AML-193 (cell line): ENCODE measurements around the gene MINDY2.
A peak's percentile ranks its signal among the peaks of the same experiment; 100 is the strongest.

Source experiments
- DNase-seq, 2 experiments: peaks; one replicate each; lab custom pipeline; 2025; lab: John Stamatoyannopoulos, UW

The MINDY2 gene, protein sequence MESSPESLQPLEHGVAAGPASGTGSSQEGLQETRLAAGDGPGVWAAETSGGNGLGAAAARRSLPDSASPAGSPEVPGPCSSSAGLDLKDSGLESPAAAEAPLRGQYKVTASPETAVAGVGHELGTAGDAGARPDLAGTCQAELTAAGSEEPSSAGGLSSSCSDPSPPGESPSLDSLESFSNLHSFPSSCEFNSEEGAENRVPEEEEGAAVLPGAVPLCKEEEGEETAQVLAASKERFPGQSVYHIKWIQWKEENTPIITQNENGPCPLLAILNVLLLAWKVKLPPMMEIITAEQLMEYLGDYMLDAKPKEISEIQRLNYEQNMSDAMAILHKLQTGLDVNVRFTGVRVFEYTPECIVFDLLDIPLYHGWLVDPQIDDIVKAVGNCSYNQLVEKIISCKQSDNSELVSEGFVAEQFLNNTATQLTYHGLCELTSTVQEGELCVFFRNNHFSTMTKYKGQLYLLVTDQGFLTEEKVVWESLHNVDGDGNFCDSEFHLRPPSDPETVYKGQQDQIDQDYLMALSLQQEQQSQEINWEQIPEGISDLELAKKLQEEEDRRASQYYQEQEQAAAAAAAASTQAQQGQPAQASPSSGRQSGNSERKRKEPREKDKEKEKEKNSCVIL

DNA sequence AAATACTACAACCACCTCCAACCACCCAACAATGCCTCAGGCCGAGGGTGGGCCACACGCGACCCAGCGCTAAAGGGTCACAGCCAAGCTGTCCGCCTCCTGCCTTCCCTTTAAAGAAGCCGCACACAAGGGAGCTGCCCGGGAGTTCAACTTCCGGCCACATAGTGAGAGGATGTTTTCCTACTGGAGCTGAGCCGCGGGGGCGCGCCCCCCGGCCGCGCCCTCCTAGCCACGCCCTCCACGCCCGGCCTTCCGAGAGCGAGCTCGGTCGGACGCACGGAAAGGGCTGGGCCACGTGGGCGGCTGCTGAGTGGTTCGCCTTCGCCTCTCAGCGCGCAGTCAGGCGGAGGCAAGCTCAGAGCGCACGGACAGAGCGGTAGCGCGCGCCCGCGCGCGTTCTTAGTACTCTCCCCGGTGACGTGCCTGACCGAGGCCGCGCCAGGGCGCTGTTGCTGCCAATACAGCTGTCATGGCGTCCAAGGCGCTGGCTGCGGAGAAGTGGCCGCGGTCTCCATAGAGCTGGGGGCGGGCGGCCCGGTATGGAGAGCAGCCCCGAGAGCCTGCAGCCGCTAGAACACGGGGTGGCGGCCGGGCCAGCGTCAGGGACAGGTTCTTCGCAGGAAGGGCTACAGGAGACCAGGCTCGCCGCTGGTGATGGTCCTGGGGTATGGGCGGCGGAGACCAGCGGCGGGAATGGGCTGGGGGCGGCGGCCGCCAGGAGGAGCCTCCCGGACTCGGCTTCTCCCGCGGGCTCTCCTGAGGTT is at the start of gene MINDY2:
MINDY2 (plus strand) TSS at position 446 of the 764 bp plus-strand sequence; CDS start at position 540, 94 bp downstream.
- DNase-seq = peak; percentile 96

DNA sequence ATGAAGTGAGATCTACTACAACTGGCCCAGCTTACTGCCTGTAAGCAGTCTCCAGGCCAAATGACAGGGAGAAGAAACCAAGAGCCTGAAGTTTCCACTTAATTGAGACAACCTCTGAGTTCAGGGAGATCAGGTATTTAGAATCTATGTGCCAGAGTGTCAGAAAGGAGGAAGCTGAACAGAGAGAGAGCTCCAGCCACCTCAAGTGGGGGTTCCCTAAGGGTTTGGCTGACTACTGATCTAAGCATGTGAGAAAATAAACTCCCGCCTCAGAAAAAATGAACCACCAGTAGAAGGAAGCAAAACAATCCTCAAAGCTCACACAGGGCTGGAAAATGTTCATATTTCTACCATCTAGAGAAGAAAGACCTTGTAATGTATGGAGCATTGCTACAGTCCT is 46.6 kb upstream of the MINDY2 start:
- DNase-seq = peak; percentile 11 to 32

DNA sequence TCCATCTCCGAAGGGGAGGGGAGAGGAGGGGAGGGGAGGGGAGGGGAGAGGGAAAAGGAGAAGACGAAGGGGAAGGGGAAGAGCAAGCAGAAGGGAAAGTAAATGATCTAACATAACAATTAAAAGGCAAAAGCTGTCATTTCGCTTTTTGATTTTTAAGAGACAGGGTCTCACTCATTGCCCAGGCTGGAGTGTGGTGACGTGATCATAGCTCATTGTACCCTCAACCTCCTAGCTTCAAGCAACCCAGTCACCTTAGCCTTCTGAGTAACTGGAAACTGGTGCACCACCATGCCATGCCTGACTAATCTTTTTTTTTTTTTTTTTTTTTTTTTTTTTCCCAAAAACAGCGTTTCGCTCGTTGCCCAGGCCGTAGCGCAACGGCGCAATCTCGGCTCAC is 44.2 kb upstream of the MINDY2 start:
- DNase-seq = no peak

GRCh38 chr15:58731756-58732535 is 39.2 kb upstream of the MINDY2 start:
- DNase-seq = no peak

GRCh38 chr15:58732625-58733363 is 38.3 kb upstream of the MINDY2 start:
- DNase-seq = no peak

GRCh38 chr15:58734859-58735258 is 36.2 kb upstream of the MINDY2 start:
- DNase-seq = no peak

- no peak for DNase-seq
Measured at GRCh38 chr15:58736018-58736643, 35.0 kb upstream of the MINDY2 start.

DNA sequence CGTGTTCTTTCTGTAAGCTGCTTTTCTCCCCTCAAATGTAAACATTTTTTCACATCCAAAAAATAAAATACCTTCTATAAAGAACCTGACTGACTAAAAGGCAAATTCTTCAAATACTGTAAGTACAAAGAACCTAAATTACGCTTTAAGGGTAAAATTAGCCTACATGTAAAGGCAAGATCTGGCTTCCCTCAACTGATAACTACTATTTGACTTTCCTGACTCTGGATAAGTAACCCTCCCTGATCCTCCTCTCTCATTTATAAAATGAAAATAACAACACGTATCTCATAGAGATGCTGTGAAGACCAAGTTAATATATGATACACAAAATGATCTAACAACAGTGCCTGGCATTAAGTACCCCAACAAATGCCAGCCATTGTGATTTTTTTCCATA is 33.8 kb upstream of the MINDY2 start:
- DNase-seq = no peak

GRCh38 chr15:58738046-58738707 is 32.9 kb upstream of the MINDY2 start:
- DNase-seq = peak; percentile 88 to 93

GRCh38 chr15:58740436-58740835 is 30.7 kb upstream of the MINDY2 start:
- no peak for DNase-seq

GRCh38 chr15:58741032-58741431 is 30.1 kb upstream of the MINDY2 start:
- no peak for DNase-seq

DNA sequence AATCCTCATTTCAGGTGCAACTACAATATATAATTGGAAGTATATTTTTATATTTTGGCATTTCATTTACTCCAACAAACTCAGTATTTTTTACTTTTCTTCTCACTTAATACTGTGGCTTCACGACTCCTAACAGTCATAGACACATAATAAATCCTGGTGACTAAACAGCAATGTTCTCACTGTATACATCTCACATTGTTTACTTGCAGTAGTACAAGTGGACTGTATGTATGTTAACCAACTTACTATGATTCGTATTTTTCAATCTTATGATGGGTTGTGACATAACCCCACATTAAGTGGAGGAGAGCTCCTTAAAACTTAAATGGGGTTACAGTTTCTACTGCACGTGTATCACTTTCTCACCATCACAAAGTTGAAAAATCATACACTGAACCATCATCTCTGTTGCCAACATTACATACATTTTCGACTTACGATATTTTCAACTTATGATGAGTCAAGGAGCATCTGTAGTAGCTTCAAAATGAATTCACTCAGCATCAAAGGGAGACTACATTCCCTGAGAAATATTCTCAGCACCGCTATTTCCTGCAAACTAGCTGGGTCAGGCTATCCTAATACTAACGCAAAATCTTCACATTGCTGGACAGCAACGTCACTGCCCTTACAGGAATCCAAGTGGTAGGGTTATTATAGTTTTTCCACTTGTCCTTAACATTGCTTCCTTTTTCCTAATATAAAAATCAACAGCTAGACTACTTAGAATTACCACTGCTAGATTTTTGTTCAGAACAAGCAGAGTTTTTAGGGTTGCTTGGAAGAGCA is 28.9 kb upstream of the MINDY2 start:
- no peak for DNase-seq

GRCh38 chr15:58742819-58743502 is 28.1 kb upstream of the MINDY2 start:
- DNase-seq = no peak

DNA sequence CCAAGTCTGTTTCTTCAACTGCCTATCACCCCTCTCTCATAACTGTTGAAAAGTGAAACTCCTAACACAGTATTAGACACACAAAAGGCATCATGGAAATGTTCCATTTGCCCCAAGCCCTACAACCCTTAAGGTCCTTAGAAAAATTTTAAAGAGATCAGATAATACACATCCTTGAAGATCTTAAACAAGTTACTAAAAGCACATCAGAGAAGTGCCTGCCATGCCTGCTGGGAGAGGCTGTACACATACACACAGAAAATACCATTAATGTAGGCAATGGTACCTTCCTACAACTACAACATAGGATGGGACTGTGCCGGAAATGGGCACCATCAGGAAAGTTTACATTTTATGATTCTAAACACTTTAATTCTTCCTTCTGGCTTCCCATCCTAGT is 24.9 kb upstream of the MINDY2 start:
- no peak for DNase-seq

- DNase-seq = no peak
Measured at GRCh38 chr15:58748040-58748851, 22.9 kb upstream of the MINDY2 start.

DNA sequence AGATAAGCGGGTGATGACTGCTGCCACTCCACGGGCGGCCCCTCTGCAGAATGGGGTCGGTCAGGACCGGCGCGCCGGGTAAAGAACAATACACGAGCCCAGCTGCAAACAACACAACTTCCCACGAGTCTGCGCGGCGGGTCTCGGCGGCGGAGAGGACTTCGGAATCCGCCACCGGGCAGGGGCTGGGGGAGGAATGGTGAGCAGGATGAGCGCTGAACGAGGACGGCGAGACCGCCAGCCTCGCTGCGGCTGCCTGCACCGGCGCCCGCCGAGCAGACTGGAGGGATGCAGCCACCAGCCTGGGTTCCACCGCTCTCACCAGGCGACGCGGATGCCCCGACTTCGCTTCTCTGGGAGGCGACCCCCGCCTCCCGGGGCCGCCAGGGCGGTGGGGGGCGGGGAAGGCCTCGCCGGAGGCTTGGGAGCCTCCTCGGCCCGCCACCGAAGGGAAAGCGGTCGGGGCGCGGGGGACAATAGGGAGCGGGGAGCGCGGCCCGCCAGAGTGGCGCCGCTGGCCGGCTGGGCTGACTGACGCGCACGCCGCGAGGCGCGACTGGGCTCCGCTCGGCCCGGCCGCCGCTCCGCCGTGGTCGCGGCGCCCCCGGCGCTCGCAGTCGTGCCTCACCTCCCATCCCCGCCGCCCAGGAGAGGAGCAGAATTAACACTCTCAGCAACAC is 22.1 kb upstream of the MINDY2 start:
- no peak for DNase-seq
